ENCODE measurements around the gene DCAF8L2.
"Not testable (repeated sequence)": the region's sequence is repeated elsewhere in the genome, so short reads cannot be mapped to it uniquely, and the experiment has no call there.

The DCAF8L2 gene

DNA sequence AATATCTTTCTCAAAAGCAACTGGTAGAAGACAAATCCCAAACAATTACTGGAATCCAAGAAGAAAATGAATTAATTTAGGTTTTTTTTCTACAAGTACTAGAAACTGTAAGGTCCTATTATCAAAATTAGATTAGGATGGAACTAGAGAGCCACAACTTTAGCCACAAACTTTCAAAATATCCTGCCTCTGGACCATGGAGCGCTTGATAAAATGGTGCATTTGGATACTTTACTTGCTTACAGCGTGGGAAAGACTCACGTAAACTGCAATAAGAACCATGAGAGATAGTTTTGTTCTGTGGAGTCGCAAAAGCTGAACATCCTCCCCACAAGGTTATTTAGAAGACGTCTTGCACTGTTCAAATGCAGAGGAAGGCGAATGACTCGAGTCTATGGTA lies at the start of gene DCAF8L2:
Gene DCAF8L2, plus strand, starts transcription at position 301 of the 400 bp plus-strand sequence. CDS start 156,552 bp downstream, outside the sequence.
- DNase-seq (ENCODE audit: low read depth in 2 of 2), result no peak

GRCh38 chrX:27541161-27541560 lies 49.0 kb upstream of the DCAF8L2 start:
- DNase-seq (ENCODE audit: low read depth in 2 of 2), result not testable (repeated sequence)

- no peak for DNase-seq (ENCODE audit: low read depth in 2 of 2)
Observed at GRCh38 chrX:27548624-27549023, 41.5 kb upstream of the DCAF8L2 start.

- DNase-seq (ENCODE audit: low read depth in 2 of 2), result no peak
Observed at GRCh38 chrX:27549688-27550087, 40.5 kb upstream of the DCAF8L2 start.

- no peak for DNase-seq (ENCODE audit: low read depth in 2 of 2)
Observed at GRCh38 chrX:27555514-27555913, 34.6 kb upstream of the DCAF8L2 start.

DNA sequence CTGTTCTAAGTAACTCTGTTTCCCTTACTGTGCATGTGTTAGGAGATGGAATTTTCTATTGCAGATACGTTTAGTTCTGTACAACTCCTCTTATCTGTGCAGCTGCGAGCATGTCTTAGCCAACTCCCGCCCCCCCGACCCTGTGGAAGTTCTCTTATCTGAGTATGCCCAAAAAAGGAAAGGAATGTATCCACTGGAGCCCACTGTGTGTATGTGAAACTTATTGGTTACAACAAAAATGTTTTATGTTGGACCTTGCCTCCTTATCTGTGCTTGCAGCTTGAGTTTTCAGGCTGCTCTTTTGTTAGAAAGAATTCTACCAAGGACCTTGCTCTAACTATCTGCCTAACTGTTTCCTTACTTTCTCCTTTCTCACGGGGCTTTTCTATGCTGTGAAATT lies 24.2 kb upstream of the DCAF8L2 start:
- DNase-seq (ENCODE audit: low read depth in 2 of 2), result no peak

DNA sequence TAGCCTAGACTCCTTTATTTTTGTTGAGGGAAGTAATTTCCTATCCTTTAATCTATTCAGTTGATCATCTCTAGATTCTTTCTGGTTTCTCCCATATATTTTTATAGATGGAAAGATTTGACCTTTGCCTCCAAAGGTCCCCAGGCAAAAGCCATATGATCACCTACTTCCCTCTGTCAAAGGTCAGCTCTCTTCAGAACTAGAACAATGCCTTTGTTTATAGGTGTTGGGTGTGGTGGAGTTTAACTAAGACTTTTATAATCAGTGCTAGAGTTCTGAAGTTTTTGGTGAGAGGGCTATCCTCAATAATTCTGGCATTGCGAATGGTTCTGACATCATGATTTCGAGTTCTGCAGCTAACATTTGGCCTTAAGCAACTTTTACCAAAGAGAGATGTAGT lies 19.0 kb upstream of the DCAF8L2 start:
- DNase-seq (ENCODE audit: low read depth in 2 of 2), result no peak

DNA sequence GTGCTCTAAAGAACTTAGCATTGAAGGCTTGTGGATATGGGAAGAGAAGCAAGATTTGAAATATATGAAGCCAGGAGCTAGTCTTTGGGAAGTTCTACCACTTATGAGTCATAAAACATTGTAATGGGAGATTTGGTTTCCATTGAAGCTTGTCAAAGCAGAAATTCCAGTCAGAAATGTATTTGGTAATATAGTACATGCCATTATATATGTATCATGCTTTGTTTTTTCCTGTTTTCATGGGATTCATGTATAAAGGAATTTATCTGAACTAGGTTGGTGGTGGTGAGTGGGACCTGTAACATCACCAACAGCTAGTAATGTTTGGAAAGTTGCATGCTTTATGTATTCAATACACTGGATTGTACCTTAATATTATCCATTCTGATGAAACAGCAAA lies 14.6 kb upstream of the DCAF8L2 start:
- no peak for DNase-seq (ENCODE audit: low read depth in 2 of 2)

DNA sequence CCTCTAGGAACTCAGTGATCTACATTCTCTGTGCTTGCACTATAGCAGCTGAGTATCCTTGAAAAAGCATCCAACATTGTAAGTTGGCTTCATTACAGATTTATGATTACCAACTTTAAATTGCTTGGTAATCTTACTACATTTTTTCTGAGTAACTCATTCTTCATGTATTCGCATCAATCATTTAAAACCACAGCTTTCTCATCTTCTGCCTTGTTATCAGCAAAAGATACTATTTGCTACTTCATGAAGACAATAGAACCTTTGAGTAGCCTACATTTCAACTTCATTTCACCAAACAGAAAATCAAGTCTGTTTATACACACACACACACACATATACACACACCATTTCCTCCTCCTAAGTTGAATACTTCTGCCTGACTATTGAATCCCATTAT lies 6.2 kb upstream of the DCAF8L2 start:
- no peak for DNase-seq (ENCODE audit: low read depth in 2 of 2)

- no peak for DNase-seq (ENCODE audit: low read depth in 2 of 2)
Observed at GRCh38 chrX:27591938-27592337, 1.8 kb downstream of the DCAF8L2 start.

DNA sequence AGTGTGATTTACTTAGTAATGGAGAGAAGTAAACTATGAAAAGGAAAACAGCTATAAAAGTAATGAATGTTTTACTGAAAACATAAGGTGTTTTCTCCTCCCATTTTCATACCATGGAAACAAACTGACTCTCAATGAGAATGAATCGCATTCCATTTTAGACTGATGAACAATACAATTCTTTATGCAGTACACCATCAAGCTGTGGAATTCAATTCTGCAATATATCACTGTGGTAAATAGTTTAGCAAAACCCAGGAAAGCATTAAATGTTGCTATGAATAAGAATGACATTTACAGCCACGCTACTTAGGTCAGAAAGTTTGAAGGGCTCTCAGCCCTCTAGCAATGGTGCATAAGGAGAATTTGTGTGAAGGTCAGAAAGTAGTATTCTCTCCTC lies 7.4 kb downstream of the DCAF8L2 start:
- DNase-seq (ENCODE audit: low read depth in 2 of 2), result no peak

DNA sequence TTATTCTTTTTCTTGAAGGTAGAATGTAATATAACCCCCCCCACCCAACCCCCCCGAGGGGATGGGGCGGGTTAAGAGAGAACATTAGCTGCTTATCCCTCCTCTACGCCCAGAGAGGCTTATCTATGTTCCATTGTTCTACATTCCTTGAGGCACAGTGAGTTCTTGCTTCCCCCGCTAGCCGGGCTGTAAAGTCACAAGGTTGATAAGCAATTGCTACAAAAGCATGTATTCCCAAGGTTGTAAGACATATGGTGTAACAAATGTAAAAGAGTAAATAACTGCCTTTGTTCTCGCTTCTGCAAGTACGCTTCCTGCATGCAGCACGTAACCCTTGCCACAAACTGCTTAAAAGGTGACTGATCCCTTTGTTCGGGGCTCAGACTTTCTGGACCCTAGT lies 8.2 kb downstream of the DCAF8L2 start:
- no peak for DNase-seq (ENCODE audit: low read depth in 2 of 2)

DNA sequence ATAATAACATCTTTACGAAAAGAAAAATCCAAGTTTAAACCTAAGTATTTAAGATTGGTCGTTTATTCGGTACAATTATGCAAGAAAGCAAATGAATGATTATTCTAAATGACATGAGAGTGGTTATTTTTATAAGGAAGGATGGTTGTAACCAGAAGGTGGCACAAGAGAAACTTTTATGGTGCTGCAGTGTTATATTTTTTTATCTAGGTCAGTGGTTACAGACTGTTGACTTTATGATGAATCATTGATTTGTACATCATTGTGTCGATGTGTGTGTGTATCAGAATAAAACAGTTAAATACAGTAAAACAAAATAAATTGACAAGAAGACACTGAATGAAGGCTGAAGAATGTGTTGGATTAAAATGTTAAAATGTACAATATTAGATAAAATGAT lies 9.8 kb downstream of the DCAF8L2 start:
- DNase-seq (ENCODE audit: low read depth in 2 of 2), result no peak

DNA sequence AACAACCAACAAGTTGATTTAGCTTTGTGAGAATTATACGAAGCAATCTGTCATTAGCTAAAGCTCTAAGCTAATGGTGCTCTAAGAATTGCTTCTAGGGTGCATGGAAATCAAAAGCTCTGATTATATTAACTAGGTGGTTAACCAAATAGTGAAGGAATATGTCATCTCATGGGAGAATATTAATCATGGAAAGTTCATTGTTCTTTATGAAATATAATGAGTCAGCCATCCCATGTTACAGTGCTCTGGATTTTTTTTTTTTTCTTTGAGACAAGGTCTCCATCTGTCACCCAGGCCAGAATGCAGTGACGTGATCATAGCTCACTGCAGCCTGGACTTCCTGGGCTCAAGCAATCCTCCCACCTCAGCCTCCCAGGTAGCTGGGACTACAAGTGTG lies 10.5 kb downstream of the DCAF8L2 start:
- DNase-seq (ENCODE audit: low read depth in 2 of 2), result no peak

- no peak for DNase-seq (ENCODE audit: low read depth in 2 of 2)
Observed at GRCh38 chrX:27608671-27609070, 18.5 kb downstream of the DCAF8L2 start.

DNA sequence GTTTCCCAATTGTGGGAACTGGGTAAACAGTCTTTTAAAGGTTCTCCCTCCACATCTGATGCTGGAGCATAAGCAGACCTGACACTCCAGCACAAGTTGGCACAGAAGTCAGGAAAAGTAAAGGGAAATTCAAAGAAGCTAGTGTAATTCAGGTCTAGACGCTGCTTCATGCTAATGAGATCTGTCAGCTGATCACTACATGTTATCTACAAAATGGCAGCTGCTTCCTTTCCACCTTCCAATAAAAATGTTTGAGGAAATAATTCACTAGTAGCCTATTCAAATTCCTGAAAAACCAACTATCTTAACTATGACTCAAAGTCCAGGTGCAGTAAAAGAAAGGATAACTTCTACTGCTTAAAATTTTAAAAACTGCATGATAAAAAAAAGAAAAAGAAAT lies 29.3 kb downstream of the DCAF8L2 start:
- DNase-seq (ENCODE audit: low read depth in 2 of 2), result no peak

- no peak for DNase-seq (ENCODE audit: low read depth in 2 of 2)
Observed at GRCh38 chrX:27619975-27620374, 29.8 kb downstream of the DCAF8L2 start.

DNA sequence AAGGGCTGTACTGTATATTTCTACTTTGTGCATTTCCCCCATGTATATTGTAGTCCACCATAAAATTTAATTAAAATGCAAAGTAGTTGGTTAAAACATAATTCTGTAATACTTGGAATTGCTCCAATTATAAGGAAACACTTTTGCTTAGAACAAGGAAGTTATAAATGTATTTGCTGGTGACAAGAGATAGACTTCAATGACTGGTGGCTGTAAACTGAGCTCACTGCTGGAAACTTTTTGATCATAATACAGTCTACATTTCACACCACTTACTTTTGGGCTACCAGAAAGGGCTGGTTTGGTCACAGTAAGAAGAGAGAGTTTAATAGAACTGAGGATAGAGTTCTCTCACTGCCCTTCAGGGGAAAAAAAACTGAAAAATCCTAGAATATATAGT lies 32.7 kb downstream of the DCAF8L2 start:
- DNase-seq (ENCODE audit: low read depth in 2 of 2), result no peak

DNA sequence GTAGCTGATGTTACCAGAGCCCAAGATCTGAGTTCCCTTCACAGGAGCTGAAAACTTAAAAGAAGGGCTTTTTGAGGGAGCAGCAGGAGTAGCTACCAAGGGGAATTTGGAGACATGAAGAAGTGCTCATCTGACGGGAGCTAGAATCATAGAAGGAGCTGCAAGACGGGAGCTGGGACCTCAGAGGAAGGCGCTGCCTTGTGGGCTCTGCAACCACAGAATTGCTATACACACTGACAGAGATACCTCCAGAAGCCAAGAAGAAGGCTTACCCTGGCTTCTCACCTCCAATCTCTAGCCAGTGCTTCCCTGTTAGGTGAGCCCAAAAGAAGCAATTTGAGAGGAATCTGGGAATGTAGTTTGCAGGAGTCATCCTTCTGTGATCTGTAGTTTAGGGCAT lies 35.9 kb downstream of the DCAF8L2 start:
- no peak for DNase-seq (ENCODE audit: low read depth in 2 of 2)

- no peak for DNase-seq (ENCODE audit: low read depth in 2 of 2)
Observed at GRCh38 chrX:27633328-27633727, 43.2 kb downstream of the DCAF8L2 start.

- DNase-seq (ENCODE audit: low read depth in 2 of 2), result no peak
Observed at GRCh38 chrX:27656581-27656980, 66.4 kb downstream of the DCAF8L2 start.

GRCh38 chrX:27660878-27661277 lies 70.7 kb downstream of the DCAF8L2 start:
- no peak for DNase-seq (ENCODE audit: low read depth in 2 of 2)

- DNase-seq (ENCODE audit: low read depth in 2 of 2), result no peak
Observed at GRCh38 chrX:27671234-27671633, 81.1 kb downstream of the DCAF8L2 start.

GRCh38 chrX:27674491-27674890 lies 84.3 kb downstream of the DCAF8L2 start:
- DNase-seq (ENCODE audit: low read depth in 2 of 2), result no peak

DNA sequence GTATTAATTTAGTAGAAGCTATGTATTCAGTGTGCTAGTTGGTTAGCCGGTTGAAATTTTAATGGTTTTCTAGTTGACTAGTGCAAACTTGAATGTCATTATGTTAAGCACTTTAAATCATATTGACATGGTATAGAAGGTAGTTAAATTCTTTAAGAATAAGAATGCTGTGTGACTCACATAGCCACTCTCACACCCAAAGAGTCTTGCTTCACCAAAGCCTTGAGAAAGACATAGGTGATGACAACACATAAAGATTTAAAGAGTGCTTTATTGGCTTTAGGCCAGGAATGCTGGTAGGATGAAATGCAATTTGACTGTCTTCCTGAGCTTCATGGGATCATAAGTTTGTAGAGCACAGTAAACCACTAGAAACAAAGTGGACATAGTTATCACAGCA lies 85.3 kb downstream of the DCAF8L2 start:
- DNase-seq (ENCODE audit: low read depth in 2 of 2), result no peak

Measured in stimulated activated CD4-positive, alpha-beta T cell treated with anti-CD3 and anti-CD28 coated beads, Interleukin-4, amount 100 ng/mL, for 48 hours (primary cell).